Measurements from ENCODE around the gene UBXN7.

DNA sequence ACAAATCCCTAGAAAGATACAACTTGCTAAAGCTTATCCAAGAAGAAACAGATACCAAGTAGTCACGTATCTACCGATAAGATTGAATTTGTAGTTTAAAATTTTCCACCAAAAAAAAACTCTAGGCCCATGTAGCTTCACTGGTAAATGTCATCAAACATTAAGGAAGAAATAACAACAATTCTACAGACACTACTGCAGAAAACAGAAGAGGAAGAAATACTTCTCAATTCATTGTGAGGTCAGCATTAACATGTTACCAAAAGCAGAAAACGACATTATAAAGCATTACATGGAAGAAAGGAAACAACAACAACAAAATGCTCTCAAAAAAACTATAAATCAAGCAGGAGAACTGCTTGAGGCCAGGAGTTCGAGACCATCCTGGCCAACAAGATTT lies 66.5 kb downstream of the UBXN7 start:
- TF ChIP-seq, protein P1, sequence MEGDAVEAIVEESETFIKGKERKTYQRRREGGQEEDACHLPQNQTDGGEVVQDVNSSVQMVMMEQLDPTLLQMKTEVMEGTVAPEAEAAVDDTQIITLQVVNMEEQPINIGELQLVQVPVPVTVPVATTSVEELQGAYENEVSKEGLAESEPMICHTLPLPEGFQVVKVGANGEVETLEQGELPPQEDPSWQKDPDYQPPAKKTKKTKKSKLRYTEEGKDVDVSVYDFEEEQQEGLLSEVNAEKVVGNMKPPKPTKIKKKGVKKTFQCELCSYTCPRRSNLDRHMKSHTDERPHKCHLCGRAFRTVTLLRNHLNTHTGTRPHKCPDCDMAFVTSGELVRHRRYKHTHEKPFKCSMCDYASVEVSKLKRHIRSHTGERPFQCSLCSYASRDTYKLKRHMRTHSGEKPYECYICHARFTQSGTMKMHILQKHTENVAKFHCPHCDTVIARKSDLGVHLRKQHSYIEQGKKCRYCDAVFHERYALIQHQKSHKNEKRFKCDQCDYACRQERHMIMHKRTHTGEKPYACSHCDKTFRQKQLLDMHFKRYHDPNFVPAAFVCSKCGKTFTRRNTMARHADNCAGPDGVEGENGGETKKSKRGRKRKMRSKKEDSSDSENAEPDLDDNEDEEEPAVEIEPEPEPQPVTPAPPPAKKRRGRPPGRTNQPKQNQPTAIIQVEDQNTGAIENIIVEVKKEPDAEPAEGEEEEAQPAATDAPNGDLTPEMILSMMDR (conservative IDR thresholded peaks at IDR 0.05; ENCODE audit: low read depth, low read length) = no peak
- no peak for TF ChIP-seq POLR2A (IDR thresholded peaks at IDR 0.05; ENCODE audit: low read depth, low read length)
- no peak for TF ChIP-seq FOS (IDR thresholded peaks at IDR 0.05; ENCODE audit: low read depth, low read length)
- no peak for TF ChIP-seq NFE2L2 (IDR thresholded peaks at IDR 0.05; ENCODE audit: low read depth, low read length)
- no peak for TF ChIP-seq RCOR1 (IDR thresholded peaks at IDR 0.05; ENCODE audit: insufficient replicate concordance, low read length)
- TF ChIP-seq RAD21 (IDR thresholded peaks at IDR 0.05; ENCODE audit: low read length) = no peak
- no peak for TF ChIP-seq MAZ (IDR thresholded peaks at IDR 0.05; ENCODE audit: borderline replicate concordance, low read depth, low read length)
